Panc1 (cell line): ENCODE measurements around the gene IFT80. TPM values are rescaled to one million over a fixed set of nuclear protein-coding genes. Genes with fewer than 3 reads are reported as not detected.

Source experiments
- ATAC-seq: fragments of 200-7000 bp; cut with Tn5 transposase; 2 replicates; pipeline ENCODE4 v1.9.1; 2020; ENCODE audit warnings: mild to moderate bottlenecking, moderate library complexity
- BruUV-seq: library from RNA; stranded (reverse); fragments of 400-500 nt; replicated peaks from 2 replicates; lab custom pipeline; 2021; lab: Mats Ljungman, UMichigan
- CTCF ChIA-PET: fragments of 300-600 bp; sonication (Branson Sonifier 250); formaldehyde crosslinking; loops from one replicate; lab custom pipeline; 2022; ENCODE audit warnings: antibody characterized with exemption; lab: Charles Lee
- POLR2A ChIA-PET: fragments of 300-600 bp; sonication (Branson Sonifier 250); formaldehyde crosslinking; loops from one replicate; lab custom pipeline; 2022; ENCODE audit warnings: antibody characterized with exemption; lab: Charles Lee
- DNase-seq: peaks from one replicate; pipeline ENCODE4 v3.0.0-alpha.2; 2010; ENCODE audit warnings: low read depth, low spot score
- H3K27ac ChIP-seq: 2 replicates; pipeline ENCODE4 v1.5.1; 2011; ENCODE audit warnings: mild to moderate bottlenecking, low read length, inconsistent platforms
- H3K27me3 ChIP-seq: fragments of 200-500 bp; sonication (Bioruptor generic); 2 replicates; pipeline ENCODE4 v1.6.0; 2014; ENCODE audit warnings: low read length, inconsistent platforms; ENCODE audit not compliant: control insufficient read depth, insufficient read depth
- H3K36me3 ChIP-seq: fragments of 200-500 bp; sonication (Bioruptor generic); 2 replicates; pipeline ENCODE4 v1.5.1; 2014; ENCODE audit warnings: inconsistent platforms, mild to moderate bottlenecking, low read length, moderate library complexity; ENCODE audit not compliant: control insufficient read depth, insufficient read depth
- H3K4me1 ChIP-seq: 2 replicates; pipeline ENCODE4 v1.5.1; 2011; ENCODE audit warnings: inconsistent platforms, mild to moderate bottlenecking, low read length, moderate library complexity; ENCODE audit not compliant: control insufficient read depth, insufficient read depth
- H3K4me3 ChIP-seq, 2 experiments: 2 replicates each; pipeline ENCODE4 v1.5.1; 2011 to 2012; ENCODE audit warnings: low read depth in 2 of 2, low read length in 2 of 2, mild to moderate bottlenecking in 2 of 2, inconsistent platforms in 1 of 2, moderate library complexity in 1 of 2
- H3K9me3 ChIP-seq: fragments of 200-500 bp; sonication (Bioruptor generic); 2 replicates; pipeline ENCODE4 v1.5.1; 2014; ENCODE audit warnings: low read depth, mild to moderate bottlenecking, inconsistent platforms, low read length, moderate library complexity; ENCODE audit not compliant: control insufficient read depth, insufficient read depth
- CTCF ChIP-seq: fragments of 450-650 bp; IDR thresholded peaks from 2 replicates; pipeline ENCODE4 v1.5.1; 2017; ENCODE audit warnings: mild to moderate bottlenecking
- POLR2AphosphoS5 ChIP-seq: IDR thresholded peaks from 2 replicates; pipeline ENCODE4 v1.6.1; 2012; ENCODE audit warnings: mild to moderate bottlenecking, low read depth, low read length, moderate library complexity
- REST ChIP-seq, 2 experiments: IDR thresholded peaks; 2 replicates each; pipeline ENCODE4 v1.6.1; 2011 to 2012; ENCODE audit warnings: low read depth in 2 of 2, control low read depth in 1 of 2, low read length in 1 of 2, mild to moderate bottlenecking in 1 of 2, moderate library complexity in 1 of 2; ENCODE audit not compliant: insufficient read depth in 1 of 2
- SIN3A ChIP-seq: IDR thresholded peaks from 2 replicates; pipeline ENCODE4 v1.6.1; 2012; ENCODE audit warnings: low read depth, mild to moderate bottlenecking, low read length, moderate library complexity, borderline replicate concordance; ENCODE audit not compliant: insufficient read depth
- TCF7L2 ChIP-seq: IDR thresholded peaks from 2 replicates; pipeline ENCODE4 v1.6.1; 2011; ENCODE audit warnings: mild to moderate bottlenecking, low read depth, low read length, inconsistent platforms
- in situ Hi-C: cut with HindIII; loops from 2 replicates; pipeline ENCODE4 v1.10.0; 2016; ENCODE audit warnings: low sequenced_read_pairs, low pct_unique_long_range_greater_than_20kb
- intact Hi-C: fragments of 100-400 bp; cut with micrococcal nuclease; formaldehyde crosslinking; loops from one replicate; pipeline ENCODE4 v1.10.0; 2022; ENCODE audit not compliant: unreplicated experiment
- total RNA-seq: library from RNA; stranded (reverse); gene quantifications from one replicate; pipeline ENCODE4 v1.2.1, GENCODE V29; 2021; ENCODE audit not compliant: unreplicated experiment

The IFT80 gene
- total RNA-seq, 1 experiment from 2014 or later, result 35.1 TPM

GRCh38 chr3:160331127-160331937 lies 67.7 kb downstream of the IFT80 start:
- no TSS peak for BruUV-seq
- H3K9me3 ChIP-seq, result no peaks in the 10 kb centered on the region
- peak; percentile 56 for DNase-seq
- CTCF ChIA-PET, result interaction anchor here (0.6 kb wide), 1 partner anchor 110 kb away, joined by 6 read pairs; no protein-coding TSS in a partner anchor
- no peaks in the 10 kb centered on the region for H3K36me3 ChIP-seq
- ATAC-seq, result no peak
- no peak overlapping the region for H3K4me3 ChIP-seq
- TF ChIP-seq CTCF, result no peak
- TF ChIP-seq REST (IDR thresholded peaks at IDR 0.05; ENCODE audit: insufficient read depth in 1 of 2, low read depth in 2 of 2, low read length in 1 of 2), result no peak
- TF ChIP-seq TCF7L2, result no peak
- TF ChIP-seq POLR2AphosphoS5, result no peak
- no peak for TF ChIP-seq SIN3A
- H3K27ac ChIP-seq, result peak overlapping the region; percentile 5; the same call in 1 of the 2 replicates
- POLR2A ChIA-PET, result no interaction called here
- no peaks in the 10 kb centered on the region for H3K27me3 ChIP-seq
- no peaks in the 10 kb centered on the region for H3K4me1 ChIP-seq
- intact Hi-C loops (loop anchor here (2.0 kb wide), 1 partner anchor 57 kb away; no protein-coding TSS in a partner anchor), in situ Hi-C loops (no loop called here)

- in situ Hi-C loops, result no loop called here
- POLR2A ChIA-PET, result interaction anchor here (0.5 kb wide), 1 partner anchor 38 kb away, joined by 5 read pairs; no protein-coding TSS in a partner anchor
These were observed 68.3 kb downstream of the IFT80 start for GRCh38 chr3:160330690-160331089.

More at GRCh38 chr3:160330690-160331089, 68.3 kb downstream of the IFT80 start:
- H3K27me3 ChIP-seq, result no peaks in the 10 kb centered on the region
- no peak overlapping the region for H3K4me3 ChIP-seq
- no TSS peak for BruUV-seq
- no peaks in the 10 kb centered on the region for H3K36me3 ChIP-seq
- TF ChIP-seq TCF7L2, result no peak
- TF ChIP-seq REST (IDR thresholded peaks at IDR 0.05; ENCODE audit: insufficient read depth in 1 of 2, low read depth in 2 of 2, low read length in 1 of 2), result no peak
- no peak for TF ChIP-seq POLR2AphosphoS5
- TF ChIP-seq SIN3A, result no peak
- H3K9me3 ChIP-seq, result no peaks in the 10 kb centered on the region
- CTCF ChIA-PET, result no interaction called here
- peak overlapping the region; percentile 19; the same call in 1 of the 2 replicates for H3K27ac ChIP-seq
- no peak for ATAC-seq
- DNase-seq, result no peak
- intact Hi-C loops, result loop anchor here (2.0 kb wide), 1 partner anchor 58 kb away; no protein-coding TSS in a partner anchor
- H3K4me1 ChIP-seq, result no peaks in the 10 kb centered on the region
